HCT116 (cell line): ENCODE data around the gene NDUFV3. TPM values are rescaled to one million over a fixed set of nuclear protein-coding genes. Genes with fewer than 3 reads are reported as not detected.

Source experiments
- ATAC-seq: fragments of 200-7000 bp; cut with Tn5 transposase; 2 replicates; pipeline ENCODE4 v1.9.1; 2020; ENCODE audit warnings: mild to moderate bottlenecking, moderate library complexity
- BruUV-seq: library from RNA; stranded (reverse); fragments of 400-500 nt; replicated peaks from 2 replicates; lab custom pipeline; 2021; lab: Mats Ljungman, UMichigan
- CTCF ChIA-PET: fragments of 300-600 bp; sonication (Branson Sonifier 250); formaldehyde crosslinking; loops from one replicate; lab custom pipeline; 2021; ENCODE audit warnings: antibody characterized with exemption; lab: Charles Lee
- POLR2A ChIA-PET: fragments of 300-600, 350-600 bp; sonication (Branson Sonifier 250); formaldehyde crosslinking; loops from one replicate; lab custom pipeline; 2021; ENCODE audit warnings: antibody characterized with exemption; lab: Charles Lee
- RAD21 ChIA-PET, 2 experiments: fragments of 300-600 bp; sonication (Branson Sonifier 250); formaldehyde crosslinking; loops; one replicate each; lab custom pipeline; 2023; ENCODE audit warnings: low total read pairs in 2 of 2; ENCODE audit not compliant: uncharacterized antibody in 2 of 2, unreplicated experiment in 2 of 2, low non-redundant PET in 1 of 2; lab: Charles Lee
- DNase-seq: peaks from one replicate; pipeline ENCODE4 v3.0.0-alpha.2; 2010; ENCODE audit warnings: low read depth, low spot score
- H2AFZ ChIP-seq: fragments of 200-600 bp; shearing (Covaris generic), sonication (generic); 2 replicates; pipeline ENCODE4 v1.6.1; 2017; ENCODE audit warnings: low read depth, mixed run types, mixed read lengths, antibody characterized with exemption, low read length; ENCODE audit not compliant: poor library complexity, severe bottlenecking
- H3K27ac ChIP-seq: 2 replicates; pipeline ENCODE4 v1.5.1; 2012; ENCODE audit warnings: low read depth, low read length
- H3K27me3 ChIP-seq: fragments of 200-600 bp; sonication (generic); 2 replicates; pipeline ENCODE4 v1.6.1; 2016; ENCODE audit warnings: mixed run types, low read length, mixed read lengths; ENCODE audit not compliant: insufficient read depth
- H3K36me3 ChIP-seq, 2 experiments: fragments of 200-500 bp in 1 of 2; fragments of 200-600 bp in 1 of 2; sonication (Bioruptor generic) in 1 of 2; sonication (generic) in 1 of 2; 2 replicates each; pipeline versions ENCODE4 v1.5.1 to v1.6.1; 2014 to 2016; ENCODE audit warnings: low read length in 2 of 2, inconsistent platforms in 1 of 2, mixed read lengths in 1 of 2, mixed run types in 1 of 2; ENCODE audit not compliant: insufficient read depth in 2 of 2, control insufficient read depth in 1 of 2
- H3K4me1 ChIP-seq, 2 experiments: fragments of 200-600 bp in 1 of 2; sonication (generic) in 1 of 2; 2 replicates each; pipeline versions ENCODE4 v1.5.1 to v1.6.1; 2012 to 2017; ENCODE audit warnings: low read length in 2 of 2, inconsistent platforms in 1 of 2, mild to moderate bottlenecking in 1 of 2, mixed read lengths in 1 of 2, mixed run types in 1 of 2, moderate library complexity in 1 of 2; ENCODE audit not compliant: insufficient read depth in 2 of 2, control insufficient read depth in 1 of 2
- H3K4me2 ChIP-seq: fragments of 200-600 bp; sonication (generic); 2 replicates; pipeline ENCODE4 v1.6.1; 2017; ENCODE audit warnings: mixed run types, low read length, mixed read lengths
- H3K4me3 ChIP-seq, 2 experiments: fragments of 200-600 bp in 1 of 2; sonication (generic) in 1 of 2; replicated peaks in 1 of 2; 2 replicates each; pipeline ENCODE4 v1.5.1; 2011 to 2016; ENCODE audit warnings: low read length in 2 of 2, control low read depth in 1 of 2, low read depth in 1 of 2, mild to moderate bottlenecking in 1 of 2, mixed read lengths in 1 of 2, mixed run types in 1 of 2
- H3K79me2 ChIP-seq: fragments of 200-600 bp; sonication (generic); 2 replicates; pipeline ENCODE4 v1.6.1; 2017; ENCODE audit warnings: mild to moderate bottlenecking, mixed run types, low read length, moderate library complexity, mixed read lengths; ENCODE audit not compliant: insufficient read depth
- H3K9ac ChIP-seq: fragments of 200-600 bp; sonication (generic); 2 replicates; pipeline ENCODE4 v1.6.1; 2016; ENCODE audit warnings: low read length, mixed read lengths
- H3K9me2 ChIP-seq: fragments of 200-600 bp; sonication (generic), shearing (Covaris generic); 2 replicates; pipeline ENCODE4 v1.6.1; 2017; ENCODE audit warnings: mixed run types, mild to moderate bottlenecking, moderate library complexity; ENCODE audit not compliant: insufficient read depth
- H3K9me3 ChIP-seq, 2 experiments: fragments of 200-500 bp in 1 of 2; fragments of 200-600 bp in 1 of 2; sonication (Bioruptor generic) in 1 of 2; sonication (generic) in 1 of 2; 2 replicates each; pipeline ENCODE4 v1.6.1; 2014 to 2017; ENCODE audit warnings: low read length in 2 of 2, mixed read lengths in 2 of 2, inconsistent platforms in 1 of 2, low read depth in 1 of 2, mild to moderate bottlenecking in 1 of 2, mixed run types in 1 of 2, moderate library complexity in 1 of 2; ENCODE audit not compliant: control insufficient read depth in 1 of 2, insufficient read depth in 1 of 2
- H4K20me1 ChIP-seq: fragments of 200-600 bp; sonication (generic), shearing (Covaris generic); 2 replicates; pipeline ENCODE4 v1.6.1; 2017; ENCODE audit warnings: mixed run types, mild to moderate bottlenecking, moderate library complexity; ENCODE audit not compliant: insufficient read depth
- ATF3 ChIP-seq: IDR thresholded peaks from 2 replicates; pipeline ENCODE4 v1.6.1; 2012
- CBX3 ChIP-seq: IDR thresholded peaks from 2 replicates; pipeline ENCODE4 v1.6.1; 2012; ENCODE audit warnings: low read depth
- CTCF ChIP-seq, 3 experiments: fragments of 200-600 bp in 1 of 3; sonication (generic) in 1 of 3; IDR thresholded peaks in 2 of 3; conservative IDR thresholded peaks in 1 of 3; 2 replicates each; pipeline ENCODE4 v1.5.1; 2012 to 2017; ENCODE audit warnings: low read depth in 2 of 3, low read length in 2 of 3, antibody characterized with exemption in 1 of 3, borderline replicate concordance in 1 of 3, control low read depth in 1 of 3, mild to moderate bottlenecking in 1 of 3, mixed read lengths in 1 of 3, mixed run types in 1 of 3, moderate library complexity in 1 of 3; ENCODE audit not compliant: insufficient read depth in 1 of 3
- EZH2 ChIP-seq: fragments of 200-600 bp; sonication (generic); IDR thresholded peaks from 2 replicates; pipeline ENCODE4 v1.6.1; 2017; ENCODE audit warnings: antibody characterized with exemption, mixed run types
- FOSL1 ChIP-seq: IDR thresholded peaks from 2 replicates; pipeline ENCODE4 v1.6.1; 2012; ENCODE audit warnings: low read depth
- MAX ChIP-seq: IDR thresholded peaks from 2 replicates; pipeline ENCODE4 v1.6.1; 2012
- POLR2A ChIP-seq: IDR thresholded peaks from 2 replicates; pipeline ENCODE4 v1.7.0; 2011; ENCODE audit warnings: borderline replicate concordance; ENCODE audit not compliant: insufficient read depth, insufficient read length; ENCODE audit errors: extremely low read depth
- POLR2AphosphoS5 ChIP-seq: IDR thresholded peaks from 2 replicates; pipeline ENCODE4 v1.6.1; 2011; ENCODE audit warnings: mild to moderate bottlenecking, low read depth, low read length, moderate library complexity
- REST ChIP-seq: IDR thresholded peaks from 2 replicates; pipeline ENCODE4 v1.6.1; 2012; ENCODE audit warnings: low read depth
- SRF ChIP-seq: IDR thresholded peaks from 2 replicates; pipeline ENCODE4 v1.6.1; 2012; ENCODE audit warnings: low read depth
- YY1 ChIP-seq: IDR thresholded peaks from 2 replicates; pipeline ENCODE4 v1.6.1; 2011; ENCODE audit warnings: low read length, low read depth, moderate library complexity, mild to moderate bottlenecking; ENCODE audit not compliant: insufficient replicate concordance; ENCODE audit errors: extremely low read depth
- intact Hi-C: fragments of 100-400 bp; cut with micrococcal nuclease; formaldehyde crosslinking; loops from 2 replicates; pipeline ENCODE4 v1.10.0; 2022
- total RNA-seq: library from RNA; stranded (reverse); gene quantifications from one replicate; pipeline ENCODE4 v1.2.1, GENCODE V29; 2021; ENCODE audit not compliant: unreplicated experiment

Gene NDUFV3
- total RNA-seq, 1 experiment from 2014 or later, result 35.2 TPM

GRCh38 chr21:42887326-42887725, 5.8 kb upstream of the NDUFV3 start:
- Histone ChIP-seq H3K9ac (no peak overlapping the region), H3K27me3 (no peaks in the 10 kb centered on the region), H3K9me3 (no peaks in the 10 kb centered on the region), H4K20me1 (no peaks in the 10 kb centered on the region), H3K4me3 (no peak overlapping the region), H3K4me1 (peaks cover 2% of the 10 kb centered on the region in 2 experiments), H3K27ac (no peak overlapping the region), H2AFZ (no peak overlapping the region), H3K4me2 (no peak overlapping the region), H3K79me2 (no peaks in the 10 kb centered on the region), H3K9me2 (no peaks in the 10 kb centered on the region), H3K36me3 (no peaks in the 10 kb centered on the region)
- TF ChIP-seq FOSL1, result no peak
- TF ChIP-seq YY1, result no peak
- TF ChIP-seq EZH2, result no peak
- no peak for TF ChIP-seq CTCF (IDR thresholded peaks at IDR 0.05 in 2 of 3, conservative IDR thresholded peaks at IDR 0.05 in 1 of 3; ENCODE audit: borderline replicate concordance in 1 of 3, insufficient read depth in 1 of 3, low read depth in 2 of 3, low read length in 2 of 3)
- TF ChIP-seq CBX3, result no peak
- CTCF ChIA-PET, result no interaction called here
- POLR2A ChIA-PET, result no interaction called here
- RAD21 ChIA-PET, result no interaction called here
- no peak for ATAC-seq
- DNase-seq, result no peak
- intact Hi-C loops, result no loop called here
- BruUV-seq, result no TSS peak

- Histone ChIP-seq H3K4me1 (peaks cover 6 to 7% of the 10 kb centered on the region in 2 experiments), H3K27me3 (no peaks in the 10 kb centered on the region), H3K9me3 (no peaks in the 10 kb centered on the region), H3K79me2 (peaks cover 32% of the 10 kb centered on the region), H3K4me2 (peak overlapping the region; percentile 98), H4K20me1 (no peaks in the 10 kb centered on the region), H3K36me3 (peaks cover 3 to 15% of the 10 kb centered on the region in 2 experiments; a peak in 1 of 4 replicates), H3K9me2 (no peaks in the 10 kb centered on the region), H3K4me3 (peak overlapping the region; percentile 52 to 98), H3K27ac (peak overlapping the region; percentile 89), H3K9ac (peak overlapping the region; percentile 90), H2AFZ (peak overlapping the region; percentile 24)
- TSS peak; percentile 96 for BruUV-seq
- ChIA-PET CTCF (interaction anchor here (2.1 kb wide), 1 partner anchor 299 kb away, joined by 5 read pairs; no protein-coding TSS in a partner anchor), RAD21 (no interaction called here), POLR2A (interaction anchor here (0.5 to 1.7 kb wide), 4 partner anchors 14 to 82 kb away, joined by 3 to 4 read pairs (median 3); partner anchors contain the start of gene PKNOX1)
- no peak for DNase-seq
- peak; percentile 45 for ATAC-seq
- intact Hi-C loops, result no loop called here
- no peak for TF ChIP-seq POLR2AphosphoS5
- TF ChIP-seq ATF3, result no peak
- no peak; the same call in 1 of the 2 replicates for TF ChIP-seq MAX
- TF ChIP-seq YY1, result no peak
- no peak for TF ChIP-seq REST
- TF ChIP-seq POLR2A, result no peak
- no peak for TF ChIP-seq SRF
- TF ChIP-seq CTCF (IDR thresholded peaks at IDR 0.05 in 2 of 3, conservative IDR thresholded peaks at IDR 0.05 in 1 of 3; ENCODE audit: borderline replicate concordance in 1 of 3, insufficient read depth in 1 of 3, low read depth in 2 of 3, low read length in 2 of 3), result no peak
Observed at GRCh38 chr21:42892582-42892930, 553 bp upstream of the NDUFV3 start.
